ENCODE data around the gene ZNF277. TPM values are rescaled to one million over a fixed set of nuclear protein-coding genes. Genes with fewer than 3 reads are reported as not detected.

Gene ZNF277, protein sequence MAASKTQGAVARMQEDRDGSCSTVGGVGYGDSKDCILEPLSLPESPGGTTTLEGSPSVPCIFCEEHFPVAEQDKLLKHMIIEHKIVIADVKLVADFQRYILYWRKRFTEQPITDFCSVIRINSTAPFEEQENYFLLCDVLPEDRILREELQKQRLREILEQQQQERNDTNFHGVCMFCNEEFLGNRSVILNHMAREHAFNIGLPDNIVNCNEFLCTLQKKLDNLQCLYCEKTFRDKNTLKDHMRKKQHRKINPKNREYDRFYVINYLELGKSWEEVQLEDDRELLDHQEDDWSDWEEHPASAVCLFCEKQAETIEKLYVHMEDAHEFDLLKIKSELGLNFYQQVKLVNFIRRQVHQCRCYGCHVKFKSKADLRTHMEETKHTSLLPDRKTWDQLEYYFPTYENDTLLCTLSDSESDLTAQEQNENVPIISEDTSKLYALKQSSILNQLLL
- 26.6 TPM for polyA plus RNA-seq (2013, experiment 1 of 2)
- 30.4 TPM for polyA plus RNA-seq (2013, experiment 2 of 2)

DNA sequence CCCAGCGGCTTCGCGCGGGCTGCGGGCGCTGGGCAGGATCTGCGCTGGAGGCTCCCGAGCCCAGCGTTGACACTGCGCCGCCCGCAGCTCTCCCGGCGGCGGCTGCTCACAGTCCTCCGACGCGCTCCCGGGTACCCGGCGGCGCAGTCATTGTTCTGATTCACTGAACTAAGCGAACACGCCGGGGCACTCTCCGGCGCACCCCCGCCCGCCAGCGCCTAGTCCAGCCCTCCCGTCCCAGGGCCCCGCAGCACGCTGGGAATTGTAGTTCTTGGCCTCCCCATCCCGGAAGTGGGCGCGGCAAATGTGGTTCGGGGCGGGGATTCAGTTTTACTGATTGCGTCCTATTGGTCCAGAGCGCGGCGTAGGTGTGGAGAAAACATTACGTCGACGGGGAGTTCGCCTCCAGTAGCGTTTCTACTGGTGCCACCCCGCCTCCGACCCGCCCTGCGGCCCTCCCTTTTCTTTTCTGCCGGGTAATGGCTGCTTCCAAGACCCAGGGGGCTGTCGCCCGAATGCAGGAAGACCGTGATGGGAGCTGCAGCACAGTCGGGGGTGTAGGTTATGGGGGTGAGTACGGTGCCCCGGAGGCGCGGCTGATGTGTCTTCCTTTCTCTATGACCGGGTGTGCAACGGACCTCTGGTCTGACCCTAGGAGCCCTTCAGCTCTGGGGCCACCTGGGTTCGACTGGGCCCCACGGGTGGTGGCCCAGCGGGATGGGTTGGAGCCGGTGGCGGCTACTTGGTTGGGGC is at the start of gene ZNF277, which contains the start of gene DOCK4:
Gene ZNF277, plus strand, starts transcription at position 458 of the 753 bp plus-strand sequence. Its CDS starts 22 bp downstream, at position 480.
Gene DOCK4, minus strand, starts transcription at position 162 of the 753 bp plus-strand sequence. CDS start 261 bp downstream, outside the sequence.
- H3K4me2 ChIP-seq (ENCODE audit: insufficient read depth, low read length, poor library complexity, severe bottlenecking) = peak within 1 kb of the TSS; percentile 84
- H3K14ac ChIP-seq (ENCODE audit: low read length) = peak within 1 kb of the TSS; percentile 94
- peak; percentile 100 for DNase-seq (ENCODE audit: low spot score)
- H2BK15ac ChIP-seq (ENCODE audit: low read length) = peak within 1 kb of the TSS; percentile 96
- no peak within 1 kb of the TSS for H3K4ac ChIP-seq (ENCODE audit: low read length)
- peak within 1 kb of the TSS; percentile 96 for H3K18ac ChIP-seq (ENCODE audit: low read length)
- peak within 1 kb of the TSS; percentile 87 for H2BK120ac ChIP-seq (ENCODE audit: low read depth, low read length)
- peak within 1 kb of the TSS; percentile 78 for H2AK5ac ChIP-seq (ENCODE audit: low read depth, low read length)
- H3K79me1 ChIP-seq (ENCODE audit: low read depth, low read length) = peaks cover 5% of the 10 kb centered on the region
- no peak within 1 kb of the TSS for H4K8ac ChIP-seq (ENCODE audit: low read depth, low read length)
- H3K27me3 ChIP-seq (ENCODE audit: control insufficient read depth in 3 of 3, insufficient read depth in 3 of 3, low read depth in 1 of 3, low read length in 3 of 3) = no peaks in the 10 kb centered on the region
- peak within 1 kb of the TSS; percentile 90 to 97 for H3K4me3 ChIP-seq (ENCODE audit: low read length in 2 of 2)
- H3K9me3 ChIP-seq (replicated peaks in 1 of 2; ENCODE audit: control insufficient read depth in 2 of 2, insufficient read depth in 1 of 2, low read depth in 1 of 2, low read length in 2 of 2) = no peaks in the 10 kb centered on the region
- H3K23ac ChIP-seq (ENCODE audit: low read depth, low read length, poor library complexity) = peak within 1 kb of the TSS; percentile 45
- H2BK12ac ChIP-seq (ENCODE audit: low read length) = no peak within 1 kb of the TSS
- H3K36me3 ChIP-seq (replicated peaks in 1 of 2; ENCODE audit: control insufficient read depth in 2 of 2, insufficient read depth in 2 of 2, low read length in 2 of 2) = no peaks in the 10 kb centered on the region
- H3K27ac ChIP-seq (replicated peaks; ENCODE audit: low read length) = peak within 1 kb of the TSS; percentile 93
- no peak within 1 kb of the TSS for H4K91ac ChIP-seq (ENCODE audit: low read depth, low read length, poor library complexity)
- peaks cover 0 to 3% of the 10 kb centered on the region in 2 donors for H3K4me1 ChIP-seq (ENCODE audit: control insufficient read depth in 2 of 2, insufficient read depth in 1 of 2, low read depth in 1 of 2, low read length in 2 of 2)
- WGBS, 2 donors (ENCODE audit: extremely low coverage in 2 of 2, insufficient read length in 2 of 2, insufficient replicate concordance in 1 of 2) = no CpG with 5 or more reads among the region's 67 CpGs
- H3K9ac ChIP-seq (ENCODE audit: low read depth, low read length, poor library complexity) = peak within 1 kb of the TSS; percentile 88
- peak within 1 kb of the TSS; percentile 95 for H2AFZ ChIP-seq (ENCODE audit: low read length)
- H2BK5ac ChIP-seq (ENCODE audit: low read length) = peak within 1 kb of the TSS; percentile 83

DNA sequence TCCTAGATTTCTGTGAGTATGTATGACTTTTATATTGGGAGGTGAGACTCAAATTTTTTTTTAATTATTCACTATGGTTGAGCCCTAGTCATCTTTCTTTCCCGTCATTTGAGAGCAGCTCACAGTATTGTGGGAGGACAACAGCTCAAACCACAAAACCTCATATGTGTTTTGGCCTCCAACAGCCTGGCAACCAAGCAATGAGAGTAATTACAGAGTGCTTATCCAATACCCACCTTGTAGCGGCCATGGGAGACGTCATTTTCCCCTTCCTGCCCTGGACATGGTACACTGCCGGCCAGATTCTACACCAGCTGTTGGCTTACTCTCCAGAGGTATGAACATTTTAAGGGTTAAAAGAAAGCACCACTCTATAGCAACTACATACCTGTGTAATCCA is 49.4 kb upstream of the ZNF277 start:
- Histone ChIP-seq H3K18ac (ENCODE audit: low read length) (no peak overlapping the region), H3K14ac (ENCODE audit: low read length) (no peak overlapping the region), H3K27ac (replicated peaks; ENCODE audit: low read length) (no peak overlapping the region), H3K4ac (ENCODE audit: low read length) (no peak overlapping the region), H4K91ac (ENCODE audit: low read depth, low read length, poor library complexity) (no peak overlapping the region), H3K79me1 (ENCODE audit: low read depth, low read length) (no peaks in the 10 kb centered on the region), H2BK120ac (ENCODE audit: low read depth, low read length) (no peak overlapping the region), H3K36me3 (replicated peaks in 1 of 2; ENCODE audit: control insufficient read depth in 2 of 2, insufficient read depth in 2 of 2, low read length in 2 of 2) (no peaks in the 10 kb centered on the region), H3K9ac (ENCODE audit: low read depth, low read length, poor library complexity) (no peak overlapping the region), H2BK12ac (ENCODE audit: low read length) (no peak overlapping the region), H2AK5ac (ENCODE audit: low read depth, low read length) (no peak overlapping the region), H3K4me1 (ENCODE audit: control insufficient read depth in 2 of 2, insufficient read depth in 1 of 2, low read depth in 1 of 2, low read length in 2 of 2) (peaks cover 10 to 28% of the 10 kb centered on the region in 2 donors), H2BK5ac (ENCODE audit: low read length) (no peak overlapping the region), H3K4me2 (ENCODE audit: insufficient read depth, low read length, poor library complexity, severe bottlenecking) (no peak overlapping the region), H2BK15ac (ENCODE audit: low read length) (no peak overlapping the region), H3K9me3 (replicated peaks in 1 of 2; ENCODE audit: control insufficient read depth in 2 of 2, insufficient read depth in 1 of 2, low read depth in 1 of 2, low read length in 2 of 2) (no peaks in the 10 kb centered on the region), H3K23ac (ENCODE audit: low read depth, low read length, poor library complexity) (no peak overlapping the region), H3K4me3 (ENCODE audit: low read length in 2 of 2) (no peak overlapping the region), H2AFZ (ENCODE audit: low read length) (no peak overlapping the region), H3K27me3 (ENCODE audit: control insufficient read depth in 3 of 3, insufficient read depth in 3 of 3, low read depth in 1 of 3, low read length in 3 of 3) (no peaks in the 10 kb centered on the region), H4K8ac (ENCODE audit: low read depth, low read length) (no peak overlapping the region)
- DNase-seq (ENCODE audit: low spot score) = no peak
- no CpG with 5 or more reads among the region's 4 CpGs for WGBS, 2 donors (ENCODE audit: extremely low coverage in 2 of 2, insufficient read length in 2 of 2, insufficient replicate concordance in 1 of 2)

DNA sequence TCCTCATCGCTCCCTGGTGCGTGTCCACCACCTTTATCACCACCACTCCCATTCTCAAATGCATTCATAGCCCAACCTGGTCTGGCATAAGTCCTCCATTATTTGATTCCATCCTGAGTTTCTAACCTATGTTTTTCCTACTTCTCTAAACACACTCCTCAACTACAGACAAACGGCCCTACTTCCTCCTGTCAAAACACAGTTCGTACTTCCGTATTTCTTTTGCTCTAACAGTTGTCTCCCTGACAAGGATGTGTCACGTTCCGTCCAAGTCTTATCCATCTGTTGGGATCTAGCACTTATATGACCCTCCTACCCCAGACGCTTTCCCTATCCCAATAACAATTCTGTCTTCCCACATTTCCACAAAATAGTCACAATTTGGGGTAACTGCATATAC is 47.1 kb upstream of the ZNF277 start:
- H2BK5ac ChIP-seq (ENCODE audit: low read length) = no peak overlapping the region
- WGBS, 2 donors (ENCODE audit: extremely low coverage in 2 of 2, insufficient read length in 2 of 2, insufficient replicate concordance in 1 of 2) = no CpG with 5 or more reads among the region's 8 CpGs
- H3K27ac ChIP-seq (replicated peaks; ENCODE audit: low read length) = no peak overlapping the region
- no peak overlapping the region for H2BK120ac ChIP-seq (ENCODE audit: low read depth, low read length)
- H3K9me3 ChIP-seq (replicated peaks in 1 of 2; ENCODE audit: control insufficient read depth in 2 of 2, insufficient read depth in 1 of 2, low read depth in 1 of 2, low read length in 2 of 2) = no peaks in the 10 kb centered on the region
- no peak overlapping the region for H3K9ac ChIP-seq (ENCODE audit: low read depth, low read length, poor library complexity)
- no peak overlapping the region for H2AK5ac ChIP-seq (ENCODE audit: low read depth, low read length)
- no peak overlapping the region for H3K4me3 ChIP-seq (ENCODE audit: low read length in 2 of 2)
- H2BK15ac ChIP-seq (ENCODE audit: low read length) = no peak overlapping the region
- no peak overlapping the region for H3K4ac ChIP-seq (ENCODE audit: low read length)
- no peak overlapping the region for H3K14ac ChIP-seq (ENCODE audit: low read length)
- no peak overlapping the region for H2BK12ac ChIP-seq (ENCODE audit: low read length)
- H4K8ac ChIP-seq (ENCODE audit: low read depth, low read length) = no peak overlapping the region
- H3K36me3 ChIP-seq (replicated peaks in 1 of 2; ENCODE audit: control insufficient read depth in 2 of 2, insufficient read depth in 2 of 2, low read length in 2 of 2) = no peaks in the 10 kb centered on the region
- no peak overlapping the region for H2AFZ ChIP-seq (ENCODE audit: low read length)
- H4K91ac ChIP-seq (ENCODE audit: low read depth, low read length, poor library complexity) = no peak overlapping the region
- H3K18ac ChIP-seq (ENCODE audit: low read length) = no peak overlapping the region
- no peak overlapping the region for H3K23ac ChIP-seq (ENCODE audit: low read depth, low read length, poor library complexity)
- peaks cover 19 to 42% of the 10 kb centered on the region in 2 donors for H3K4me1 ChIP-seq (ENCODE audit: control insufficient read depth in 2 of 2, insufficient read depth in 1 of 2, low read depth in 1 of 2, low read length in 2 of 2)
- no peaks in the 10 kb centered on the region for H3K79me1 ChIP-seq (ENCODE audit: low read depth, low read length)
- H3K4me2 ChIP-seq (ENCODE audit: insufficient read depth, low read length, poor library complexity, severe bottlenecking) = no peak overlapping the region
- no peaks in the 10 kb centered on the region for H3K27me3 ChIP-seq (ENCODE audit: control insufficient read depth in 3 of 3, insufficient read depth in 3 of 3, low read depth in 1 of 3, low read length in 3 of 3)
- DNase-seq (ENCODE audit: low spot score) = no peak

Measured in neuronal stem cell (in vitro differentiated cells).